GM15510 (cell line): ENCODE measurements around the gene KCNH6.

Experiments
- POLR2A ChIP-seq: IDR thresholded peaks from 3 replicates; pipeline ENCODE4 v1.6.1; 2011; ENCODE audit warnings: borderline replicate concordance; ENCODE audit not compliant: insufficient read length; ENCODE audit errors: extremely low read depth

KCNH6 gene

DNA sequence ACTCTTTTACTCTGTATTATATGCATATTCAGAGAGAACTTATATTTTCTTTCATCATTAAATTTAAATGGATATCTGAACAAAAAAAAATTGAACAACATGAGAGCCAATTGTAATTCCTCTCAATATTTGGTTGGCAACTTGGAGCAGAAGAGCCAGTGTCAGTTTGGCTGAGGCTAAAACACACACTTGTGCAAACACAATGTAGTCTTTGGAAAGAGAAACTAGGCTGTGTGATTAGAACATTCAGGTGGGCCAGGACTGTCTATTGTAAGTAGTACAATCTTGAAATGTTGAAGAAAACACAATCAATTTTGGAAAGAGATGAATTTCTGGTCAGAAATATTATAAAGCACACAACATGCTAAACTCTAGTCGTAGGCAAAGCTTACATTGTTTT, 44.1 kb downstream of the KCNH6 start:
- no peak for TF ChIP-seq POLR2A

DNA sequence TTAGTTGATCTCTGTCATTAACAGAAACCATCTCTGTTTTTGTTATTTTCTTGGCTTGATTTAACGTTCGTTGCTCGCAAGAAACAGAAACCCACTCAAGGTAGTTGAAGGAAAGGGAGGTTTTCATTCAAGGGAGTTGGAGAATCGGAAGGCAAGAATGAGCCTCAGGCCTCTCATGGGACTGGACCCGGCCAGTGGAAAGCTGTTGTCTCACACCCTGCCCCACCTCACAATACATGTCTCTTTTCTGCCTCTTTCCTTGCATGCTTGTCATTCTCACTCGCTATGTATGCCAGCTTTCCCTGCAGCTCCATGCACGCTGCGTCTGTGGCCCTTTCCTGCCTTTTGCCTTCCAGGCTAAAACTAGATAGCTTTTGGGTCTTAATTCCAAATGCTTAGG, 45.4 kb downstream of the KCNH6 start:
- TF ChIP-seq POLR2A = no peak

DNA sequence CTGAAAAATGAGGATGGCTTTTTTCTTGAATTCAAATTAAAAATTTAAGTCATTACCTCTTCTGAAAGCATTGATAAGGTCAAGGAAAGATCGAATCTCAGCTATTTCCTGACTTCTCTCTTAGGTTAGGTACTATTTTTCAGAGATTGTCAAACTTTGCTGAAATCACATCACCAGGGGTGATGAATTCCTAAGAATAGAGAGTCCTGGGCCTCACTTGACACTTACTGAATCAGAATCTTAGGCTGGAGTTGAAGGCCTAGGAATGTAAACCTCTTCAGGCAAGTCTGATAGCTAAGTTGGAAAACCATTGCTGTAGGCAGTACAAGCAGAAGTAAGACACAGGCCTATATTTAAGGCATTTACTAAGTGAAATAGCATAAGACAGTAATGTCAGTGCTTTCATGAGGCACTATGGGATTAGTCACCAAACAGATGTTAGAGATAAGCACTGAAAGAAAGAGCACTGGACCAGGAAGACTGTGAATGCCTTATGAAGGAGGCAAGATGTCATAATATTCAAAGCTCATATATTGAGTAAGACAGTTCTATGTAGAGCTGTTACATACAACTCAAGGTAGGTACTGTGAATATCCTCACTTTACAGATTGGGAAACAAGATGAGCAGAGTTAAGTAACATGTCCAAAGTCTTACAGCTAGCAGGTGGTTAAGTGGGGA, 48.6 kb downstream of the KCNH6 start:
- TF ChIP-seq POLR2A = no peak

DNA sequence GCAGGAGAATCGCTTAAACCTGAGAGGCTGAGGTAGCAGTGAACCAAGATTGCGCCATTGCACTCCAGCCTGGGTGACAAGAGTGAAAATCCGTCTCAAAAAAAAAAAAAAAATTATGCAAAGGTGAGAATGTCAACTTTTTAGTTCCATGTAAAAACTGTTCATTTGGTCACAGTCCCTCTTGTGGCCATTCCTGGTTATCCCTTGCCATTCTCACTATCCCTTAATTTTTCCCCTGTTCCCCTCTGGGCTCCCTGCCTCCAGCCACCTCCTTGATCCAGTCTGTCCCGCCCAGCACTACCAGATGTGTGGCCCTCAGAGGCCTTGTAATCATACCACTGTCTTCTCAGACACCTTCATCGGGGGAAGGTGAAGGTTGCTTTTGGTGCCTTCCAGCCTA, 50.5 kb downstream of the KCNH6 start:
- no peak for TF ChIP-seq POLR2A

DNA sequence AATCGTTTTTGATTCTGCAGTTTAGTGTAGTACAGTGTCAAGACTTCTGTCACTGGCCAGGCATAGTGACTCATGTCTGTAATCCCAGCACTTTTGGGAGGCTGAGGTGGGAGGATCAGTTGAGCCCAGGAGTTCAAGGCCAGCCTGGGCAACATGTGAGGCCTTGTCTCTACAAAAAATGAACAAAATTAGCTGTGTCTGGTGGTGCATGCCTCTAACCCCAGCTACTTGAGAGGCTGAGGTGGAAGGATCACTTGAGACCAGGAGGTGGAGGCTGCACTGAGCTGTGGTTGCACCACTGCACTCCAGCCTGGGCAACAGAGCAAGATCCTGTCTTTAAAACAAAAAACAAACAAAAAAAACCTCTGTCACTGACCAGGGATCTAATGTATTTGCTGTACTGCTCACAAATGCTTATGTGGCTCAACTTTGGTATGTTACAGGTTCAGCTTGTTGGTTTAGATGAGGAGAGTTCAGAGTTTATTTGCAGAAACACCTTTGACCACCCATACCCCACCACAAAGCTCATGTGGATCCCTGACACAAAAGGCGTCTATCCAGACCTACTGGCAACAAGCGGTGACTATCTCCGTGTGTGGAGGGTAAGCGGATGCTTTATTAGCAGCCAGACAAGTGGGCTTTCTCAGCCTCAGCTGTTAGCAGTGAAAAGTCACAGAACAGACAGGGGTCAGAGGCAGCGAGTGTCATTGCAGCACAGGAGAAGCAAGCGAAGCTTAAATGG, 55.0 kb downstream of the KCNH6 start:
- no peak for TF ChIP-seq POLR2A

DNA sequence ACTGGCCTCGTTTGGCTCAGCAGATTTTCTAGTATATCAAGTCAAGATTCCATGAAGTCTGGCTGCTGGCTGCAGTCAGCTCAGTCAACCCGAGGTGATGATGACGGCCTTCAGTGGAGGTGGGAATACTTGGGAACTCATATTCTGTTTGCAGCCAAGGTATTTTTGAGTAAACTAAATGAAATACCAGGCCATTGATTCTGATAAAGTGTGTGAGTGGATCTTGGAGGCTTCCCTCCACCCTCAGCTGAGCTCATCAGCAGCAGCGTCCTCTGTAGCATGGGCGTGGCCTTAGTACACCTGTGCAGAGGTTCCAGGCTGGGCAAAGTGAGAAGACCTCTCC, 55.6 kb downstream of the KCNH6 start:
- no peak for TF ChIP-seq POLR2A

DNA sequence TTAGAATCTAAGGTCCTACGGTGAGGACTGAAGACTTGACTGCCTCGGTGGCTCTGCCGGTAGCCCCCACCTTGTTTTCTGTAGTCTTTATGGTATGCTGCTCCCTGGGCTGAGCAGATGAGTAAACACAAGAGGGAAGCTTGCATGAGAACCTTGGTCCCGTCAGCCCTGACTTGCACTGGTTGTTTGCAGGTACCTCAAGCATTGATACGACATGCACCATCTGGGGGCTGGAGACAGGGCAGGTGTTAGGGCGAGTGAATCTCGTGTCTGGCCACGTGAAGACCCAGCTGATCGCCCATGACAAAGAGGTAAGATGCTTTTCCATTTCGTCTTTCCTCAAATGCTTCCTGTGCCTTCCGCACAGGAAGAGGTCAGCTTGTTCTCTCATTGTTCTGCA, 56.5 kb downstream of the KCNH6 start:
- TF ChIP-seq POLR2A = no peak

DNA sequence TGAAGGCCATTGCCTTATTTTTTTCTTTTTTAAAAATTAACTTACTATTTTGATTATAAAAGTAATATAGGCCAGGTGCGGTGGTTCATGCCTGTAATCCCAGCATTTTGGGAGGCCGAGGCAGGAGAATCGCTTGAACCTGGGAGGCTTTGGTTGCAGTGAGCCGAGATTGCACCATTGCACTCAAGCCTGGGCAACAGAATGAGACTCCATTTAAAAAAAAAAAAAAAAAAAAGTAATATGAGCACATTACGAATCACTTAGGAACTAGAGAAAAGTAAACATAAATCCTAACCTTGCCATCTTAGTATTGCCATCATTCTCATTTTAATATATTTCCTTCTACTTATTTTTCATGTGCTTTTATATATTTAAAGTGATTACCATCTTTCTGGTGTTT, 64.6 kb downstream of the KCNH6 start:
- TF ChIP-seq POLR2A = no peak

DNA sequence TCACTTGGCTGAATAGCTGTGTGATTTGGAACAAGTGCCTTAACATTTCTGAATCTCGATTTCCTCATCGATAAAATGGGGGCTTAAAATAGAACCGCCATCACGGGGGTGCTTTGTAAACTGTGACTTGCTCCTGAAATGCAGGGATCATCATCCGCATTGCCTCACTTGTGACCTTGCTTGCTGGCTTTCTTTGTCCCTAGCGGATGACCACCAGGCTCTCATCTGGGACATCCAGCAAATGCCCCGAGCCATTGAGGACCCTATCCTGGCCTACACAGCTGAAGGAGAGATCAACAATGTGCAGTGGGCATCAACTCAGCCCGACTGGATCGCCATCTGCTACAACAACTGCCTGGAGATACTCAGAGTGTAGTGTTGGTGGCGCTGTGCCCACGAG, 65.6 kb downstream of the KCNH6 start:
- TF ChIP-seq POLR2A = no peak

DNA sequence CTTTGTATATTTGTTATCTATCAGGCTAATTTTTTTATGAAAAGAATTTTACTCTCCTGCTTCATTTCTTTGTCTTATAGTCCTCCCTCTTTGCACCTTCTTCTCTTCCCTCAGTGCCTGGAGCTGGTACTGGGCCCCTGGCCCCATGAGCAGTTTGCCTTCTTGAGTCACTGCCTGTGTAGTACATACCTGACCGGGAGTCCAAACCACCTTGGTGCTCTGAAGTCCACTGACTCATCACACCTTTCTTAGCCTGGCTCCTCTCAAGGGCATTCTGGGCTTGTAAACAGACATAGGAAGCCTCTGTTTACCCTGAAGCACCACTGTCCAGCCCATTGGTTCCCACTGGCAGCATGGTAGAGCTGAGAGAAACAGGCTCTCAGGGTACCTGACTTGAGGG, 66.5 kb downstream of the KCNH6 start:
- no peak for TF ChIP-seq POLR2A

DNA sequence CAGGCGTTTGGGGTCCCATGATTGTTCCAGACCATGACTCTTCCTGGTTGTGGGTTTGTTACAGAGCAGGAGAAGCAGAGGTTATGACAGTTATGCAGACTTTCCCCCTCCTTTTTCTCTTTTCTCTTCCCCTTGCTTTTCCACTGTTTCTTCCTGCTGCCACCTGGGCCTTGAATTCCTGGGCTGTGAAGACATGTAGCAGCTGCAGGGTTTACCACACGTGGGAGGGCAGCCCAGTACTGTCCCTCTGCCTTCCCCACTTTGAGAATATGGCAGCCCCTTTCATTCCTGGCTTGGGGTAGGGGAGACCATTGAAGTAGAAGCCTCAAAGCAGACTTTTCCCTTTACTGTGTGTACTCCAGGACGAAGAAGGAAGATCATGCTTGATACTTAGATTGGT, 69.6 kb downstream of the KCNH6 start:
- TF ChIP-seq POLR2A = no peak

DNA sequence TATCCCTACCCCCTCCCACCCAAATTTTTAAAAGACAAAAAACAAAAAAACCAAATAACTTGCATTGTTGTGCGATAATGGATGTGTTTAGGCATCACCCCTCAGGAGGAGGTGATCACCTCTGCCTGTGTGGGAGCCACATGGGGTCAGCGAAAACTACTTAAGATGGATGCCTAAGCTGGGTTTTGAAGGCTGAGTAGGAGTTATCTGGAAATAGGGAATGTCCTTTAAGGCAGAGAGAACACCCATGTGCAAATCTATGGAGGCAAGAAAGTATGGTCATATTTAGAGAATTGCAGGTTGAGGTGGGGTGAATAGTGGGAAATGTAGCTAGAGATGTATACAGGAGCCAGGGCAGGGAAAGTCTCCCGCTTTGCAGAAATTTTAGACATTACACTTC, 72.0 kb downstream of the KCNH6 start:
- no peak for TF ChIP-seq POLR2A
